ENCODE results near the gene RMI2. TPM values are rescaled to one million over a fixed set of nuclear protein-coding genes. Genes with fewer than 3 reads are reported as not detected.
A peak's percentile ranks its signal among the peaks of the same experiment; 100 is the strongest.

Gene RMI2
- total and polyA plus RNA-seq, 9 of the 15 experiments (the other 6 are each of a cell fraction or from before 2014, with no cell fraction given): 8.0 to 43.4 (median 32.5) TPM

DNA sequence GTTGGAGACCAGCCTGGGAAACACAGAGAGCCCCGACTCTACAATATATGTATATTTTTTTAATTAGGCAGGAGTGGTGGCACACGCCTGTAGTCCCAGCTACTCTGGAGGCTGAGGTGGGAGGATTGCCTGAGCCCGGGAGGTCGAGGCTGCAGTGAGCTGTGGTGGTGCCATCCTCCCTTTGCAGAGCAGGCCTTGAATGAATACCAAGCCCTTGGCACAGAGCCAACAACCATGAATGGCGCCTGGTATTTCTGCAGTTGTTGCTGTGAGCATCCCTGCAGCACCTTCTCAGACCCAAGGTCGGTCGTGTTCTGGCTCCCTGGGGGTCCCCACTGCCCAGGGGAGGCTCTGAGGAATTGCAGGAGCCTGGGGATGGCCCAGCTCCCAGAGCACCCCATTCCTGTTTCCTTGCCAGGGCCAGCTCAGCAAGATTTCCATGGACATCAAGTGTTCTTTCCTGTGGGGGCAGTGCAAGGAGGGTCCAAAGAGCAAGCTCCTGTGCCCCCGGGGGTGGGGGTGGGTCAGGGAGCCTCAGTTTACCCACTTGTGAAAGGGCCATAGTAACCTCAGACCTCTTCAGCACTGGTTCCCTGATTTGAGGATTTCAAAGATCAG lies 25.6 kb upstream of the RMI2 start:
- BruUV-seq (replicated peaks): no TSS peak
- WGBS (ENCODE audit: insufficient coverage, low coverage, missing lambda C conversion rate): 11% methylated on average over 8 of the region's 8 CpGs

More for the DNA sequence above, 25.6 kb upstream of the RMI2 start:
- no peaks in the 10 kb centered on the region for H3K9me1 ChIP-seq (ENCODE audit: control insufficient read depth, insufficient read depth, low read length)
- ChIA-PET POLR2A (interaction anchor here (0.6 to 1.1 kb wide), 2 partner anchors 21 kb away, joined by 3 to 5 read pairs; no protein-coding TSS in a partner anchor), CTCF (ENCODE audit: low intra/inter-chr PET ratio) (no interaction called here)
- in situ Hi-C loops (cut with MboI): no loop called here
- no peaks in the 10 kb centered on the region for H4K20me1 ChIP-seq (replicated peaks; ENCODE audit: control insufficient read depth, insufficient read depth, low read length)
- no peak overlapping the region for H3K9ac ChIP-seq (ENCODE audit: insufficient read depth in 1 of 2, low read depth in 2 of 2, low read length in 2 of 2)
- TF ChIP-seq ZC3H4 (CRISPR knock-in tag; IDR thresholded peaks at IDR 0.05; ENCODE audit: borderline replicate concordance) (no peak), FIP1L1 (IDR thresholded peaks at IDR 0.05; ENCODE audit: low read depth, low read length, poor library complexity, severe bottlenecking) (no peak), SMAD1 (IDR thresholded peaks at IDR 0.05; ENCODE audit: low read depth, low read length, partially characterized antibody) (peak; percentile 78), NFIC (IDR thresholded peaks at IDR 0.05) (peak; percentile 99), GABPB1 (CRISPR knock-in tag; IDR thresholded peaks at IDR 0.05) (no peak), NFIX (CRISPR knock-in tag; IDR thresholded peaks at IDR 0.05; ENCODE audit: low read depth) (peak; percentile 90), BRCA1 (IDR thresholded peaks at IDR 0.05) (no peak), BRCA1 (CRISPR knock-in tag; IDR thresholded peaks at IDR 0.05) (no peak), MTF1 (CRISPR knock-in tag; IDR thresholded peaks at IDR 0.05; ENCODE audit: borderline replicate concordance) (no peak)
- TF ChIP-seq, protein P1, sequence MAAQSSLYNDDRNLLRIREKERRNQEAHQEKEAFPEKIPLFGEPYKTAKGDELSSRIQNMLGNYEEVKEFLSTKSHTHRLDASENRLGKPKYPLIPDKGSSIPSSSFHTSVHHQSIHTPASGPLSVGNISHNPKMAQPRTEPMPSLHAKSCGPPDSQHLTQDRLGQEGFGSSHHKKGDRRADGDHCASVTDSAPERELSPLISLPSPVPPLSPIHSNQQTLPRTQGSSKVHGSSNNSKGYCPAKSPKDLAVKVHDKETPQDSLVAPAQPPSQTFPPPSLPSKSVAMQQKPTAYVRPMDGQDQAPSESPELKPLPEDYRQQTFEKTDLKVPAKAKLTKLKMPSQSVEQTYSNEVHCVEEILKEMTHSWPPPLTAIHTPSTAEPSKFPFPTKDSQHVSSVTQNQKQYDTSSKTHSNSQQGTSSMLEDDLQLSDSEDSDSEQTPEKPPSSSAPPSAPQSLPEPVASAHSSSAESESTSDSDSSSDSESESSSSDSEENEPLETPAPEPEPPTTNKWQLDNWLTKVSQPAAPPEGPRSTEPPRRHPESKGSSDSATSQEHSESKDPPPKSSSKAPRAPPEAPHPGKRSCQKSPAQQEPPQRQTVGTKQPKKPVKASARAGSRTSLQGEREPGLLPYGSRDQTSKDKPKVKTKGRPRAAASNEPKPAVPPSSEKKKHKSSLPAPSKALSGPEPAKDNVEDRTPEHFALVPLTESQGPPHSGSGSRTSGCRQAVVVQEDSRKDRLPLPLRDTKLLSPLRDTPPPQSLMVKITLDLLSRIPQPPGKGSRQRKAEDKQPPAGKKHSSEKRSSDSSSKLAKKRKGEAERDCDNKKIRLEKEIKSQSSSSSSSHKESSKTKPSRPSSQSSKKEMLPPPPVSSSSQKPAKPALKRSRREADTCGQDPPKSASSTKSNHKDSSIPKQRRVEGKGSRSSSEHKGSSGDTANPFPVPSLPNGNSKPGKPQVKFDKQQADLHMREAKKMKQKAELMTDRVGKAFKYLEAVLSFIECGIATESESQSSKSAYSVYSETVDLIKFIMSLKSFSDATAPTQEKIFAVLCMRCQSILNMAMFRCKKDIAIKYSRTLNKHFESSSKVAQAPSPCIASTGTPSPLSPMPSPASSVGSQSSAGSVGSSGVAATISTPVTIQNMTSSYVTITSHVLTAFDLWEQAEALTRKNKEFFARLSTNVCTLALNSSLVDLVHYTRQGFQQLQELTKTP (IDR thresholded peaks at IDR 0.05; ENCODE audit: low read depth in 1 of 2, partially characterized antibody in 2 of 2): no peak
- TF ChIP-seq, protein P2, sequence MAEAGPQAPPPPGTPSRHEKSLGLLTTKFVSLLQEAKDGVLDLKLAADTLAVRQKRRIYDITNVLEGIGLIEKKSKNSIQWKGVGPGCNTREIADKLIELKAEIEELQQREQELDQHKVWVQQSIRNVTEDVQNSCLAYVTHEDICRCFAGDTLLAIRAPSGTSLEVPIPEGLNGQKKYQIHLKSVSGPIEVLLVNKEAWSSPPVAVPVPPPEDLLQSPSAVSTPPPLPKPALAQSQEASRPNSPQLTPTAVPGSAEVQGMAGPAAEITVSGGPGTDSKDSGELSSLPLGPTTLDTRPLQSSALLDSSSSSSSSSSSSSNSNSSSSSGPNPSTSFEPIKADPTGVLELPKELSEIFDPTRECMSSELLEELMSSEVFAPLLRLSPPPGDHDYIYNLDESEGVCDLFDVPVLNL (CRISPR knock-in tag; IDR thresholded peaks at IDR 0.05; ENCODE audit: low read depth): no peak
- TF ChIP-seq, protein P3, sequence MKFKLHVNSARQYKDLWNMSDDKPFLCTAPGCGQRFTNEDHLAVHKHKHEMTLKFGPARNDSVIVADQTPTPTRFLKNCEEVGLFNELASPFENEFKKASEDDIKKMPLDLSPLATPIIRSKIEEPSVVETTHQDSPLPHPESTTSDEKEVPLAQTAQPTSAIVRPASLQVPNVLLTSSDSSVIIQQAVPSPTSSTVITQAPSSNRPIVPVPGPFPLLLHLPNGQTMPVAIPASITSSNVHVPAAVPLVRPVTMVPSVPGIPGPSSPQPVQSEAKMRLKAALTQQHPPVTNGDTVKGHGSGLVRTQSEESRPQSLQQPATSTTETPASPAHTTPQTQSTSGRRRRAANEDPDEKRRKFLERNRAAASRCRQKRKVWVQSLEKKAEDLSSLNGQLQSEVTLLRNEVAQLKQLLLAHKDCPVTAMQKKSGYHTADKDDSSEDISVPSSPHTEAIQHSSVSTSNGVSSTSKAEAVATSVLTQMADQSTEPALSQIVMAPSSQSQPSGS (CRISPR knock-in tag; IDR thresholded peaks at IDR 0.05): no peak
- H3K4me2 ChIP-seq (ENCODE audit: insufficient read depth, low read length): no peak overlapping the region
- no peak for ATAC-seq
- no peak overlapping the region for H3K27ac ChIP-seq (ENCODE audit: extremely low read depth, low read depth, low read length)
- peak in 1 of 4 experiments; percentile 29 for DNase-seq (ENCODE audit: extremely low read depth in 1 of 4, low spot score in 3 of 4)
- H3K4me1 ChIP-seq (replicated peaks in 1 of 2; ENCODE audit: control insufficient read depth in 2 of 2, insufficient read depth in 2 of 2, low read length in 2 of 2): peaks cover 0 to 9% of the 10 kb centered on the region in 2 experiments; a peak in 2 of 5 replicates
- H3K79me2 ChIP-seq (ENCODE audit: control insufficient read depth, insufficient read depth, low read length): no peaks in the 10 kb centered on the region
- H2AFZ ChIP-seq (ENCODE audit: low read depth, low read length): no peak overlapping the region
- intact Hi-C loops (cut with micrococcal nuclease): no loop called here
- H3K9me3 ChIP-seq (replicated peaks; ENCODE audit: control insufficient read depth, insufficient read depth, low read depth, low read length): peaks cover 2% of the 10 kb centered on the region; the same call in 1 of the 2 replicates
- no peak overlapping the region for H3K4me3 ChIP-seq
- no peaks in the 10 kb centered on the region; a peak in 1 of 5 replicates for H3K27me3 ChIP-seq (ENCODE audit: control insufficient read depth in 2 of 2, insufficient read depth in 2 of 2, low read length in 2 of 2)
- no peak for FAIRE-seq
- no peaks in the 10 kb centered on the region for H3K36me3 ChIP-seq (ENCODE audit: control insufficient read depth, insufficient read depth, low read length)
